Epithelial cell of proximal tubule (primary cell): ENCODE data around the gene PPIG. TPM values are rescaled to one million over a fixed set of nuclear protein-coding genes. Genes with fewer than 3 reads are reported as not detected.
"Not testable (repeated sequence)": the region's sequence is repeated elsewhere in the genome, so short reads cannot be mapped to it uniquely, and the experiment has no call there.

Experiments
- DNase-seq: peaks from one replicate; pipeline ENCODE4 v3.0.0-alpha.2; 2011; ENCODE audit warnings: low read depth
- H3K4me3 ChIP-seq: 2 replicates; pipeline ENCODE4 v1.5.1; 2011; ENCODE audit warnings: low read depth, mild to moderate bottlenecking, low read length
- CTCF ChIP-seq: conservative IDR thresholded peaks from 2 replicates; pipeline ENCODE4 v1.5.1; 2012; ENCODE audit warnings: low read depth, mild to moderate bottlenecking, low read length
- total RNA-seq: library from RNA; depleted of rRNA; stranded (reverse); fragments of >200 nt; gene quantifications from 2 replicates; pipeline ENCODE4 v1.2.3, GENCODE V29; 2015

PPIG gene
- total RNA-seq, 1 donor from 2014 or later = 21.9 TPM

GRCh38 chr2:169598982-169599381 is 14.8 kb downstream of the PPIG start:
- DNase-seq = no peak
- H3K4me3 ChIP-seq = no peak overlapping the region
- no peak for TF ChIP-seq CTCF

- no peak for DNase-seq
These were observed 15.4 kb downstream of the PPIG start for GRCh38 chr2:169599568-169599967.

GRCh38 chr2:169609264-169609663 is 25.1 kb downstream of the PPIG start:
- no peak for TF ChIP-seq CTCF
- H3K4me3 ChIP-seq = no peak overlapping the region
- no peak for DNase-seq

More at GRCh38 chr2:169599568-169599967, 15.4 kb downstream of the PPIG start:
- no peak for TF ChIP-seq CTCF
- no peak overlapping the region for H3K4me3 ChIP-seq

GRCh38 chr2:169613876-169614275 is 29.7 kb downstream of the PPIG start:
- H3K4me3 ChIP-seq = no peak overlapping the region
- TF ChIP-seq CTCF = no peak
- no peak for DNase-seq

GRCh38 chr2:169615982-169616381 is 31.8 kb downstream of the PPIG start:
- DNase-seq, H3K4me3 ChIP-seq: not testable (repeated sequence)

GRCh38 chr2:169619946-169620345 is 35.8 kb downstream of the PPIG start:
- TF ChIP-seq CTCF = no peak
- no peak for DNase-seq
- H3K4me3 ChIP-seq = no peak overlapping the region

GRCh38 chr2:169620509-169620908 is 36.4 kb downstream of the PPIG start:
- no peak for DNase-seq
- H3K4me3 ChIP-seq = no peak overlapping the region
- TF ChIP-seq CTCF = no peak

GRCh38 chr2:169623235-169623634 is 39.1 kb downstream of the PPIG start:
- no peak for DNase-seq
- TF ChIP-seq CTCF = no peak
- no peak overlapping the region for H3K4me3 ChIP-seq
